NB4 (cell line): ENCODE results near the gene NSG1.

Source experiments
- DNase-seq: peaks from one replicate; pipeline ENCODE4 v3.0.0; 2010; ENCODE audit warnings: low read depth
- H3K4me3 ChIP-seq: one replicate; pipeline ENCODE4 v1.5.1; 2011; ENCODE audit warnings: mild to moderate bottlenecking, low read depth, low read length, moderate library complexity
- CTCF ChIP-seq: IDR thresholded peaks from one replicate; pipeline ENCODE4 v1.5.1; 2012; ENCODE audit warnings: low read depth, low read length
- MAX ChIP-seq: IDR thresholded peaks from 2 replicates; pipeline ENCODE4 v1.6.1; 2011; ENCODE audit warnings: low read depth, low read length
- MYC ChIP-seq: IDR thresholded peaks from 2 replicates; pipeline ENCODE4 v1.6.1; 2011; ENCODE audit warnings: low read depth, low read length
- POLR2A ChIP-seq: IDR thresholded peaks from 2 replicates; pipeline ENCODE4 v1.6.1; 2011; ENCODE audit warnings: mild to moderate bottlenecking; ENCODE audit not compliant: insufficient read length; ENCODE audit errors: extremely low read depth

NSG1 gene

GRCh38 chr4:4413806-4414205, 26.9 kb downstream of the NSG1 start:
- H3K4me3 ChIP-seq, result no peak overlapping the region
- TF ChIP-seq MYC (no peak), POLR2A (no peak)
- DNase-seq, result no peak

- no peak for TF ChIP-seq MAX
- TF ChIP-seq POLR2A, result no peak
- TF ChIP-seq CTCF, result no peak
- TF ChIP-seq MYC, result no peak
- DNase-seq, result no peak
- H3K4me3 ChIP-seq, result no peak overlapping the region
Observed at GRCh38 chr4:4415107-4415805, 28.4 kb downstream of the NSG1 start.

GRCh38 chr4:4415806-4416805, 29.2 kb downstream of the NSG1 start:
- TF ChIP-seq POLR2A (no peak), CTCF (no peak), MAX (no peak)
- no peak overlapping the region for H3K4me3 ChIP-seq
- no peak for DNase-seq

- no peak for DNase-seq
- no peak for TF ChIP-seq POLR2A
- TF ChIP-seq MAX, result no peak
- TF ChIP-seq MYC, result no peak
- TF ChIP-seq CTCF, result no peak
- H3K4me3 ChIP-seq, result no peak overlapping the region
Observed at GRCh38 chr4:4416981-4417380, 30.1 kb downstream of the NSG1 start.

GRCh38 chr4:4417886-4418285, 31.0 kb downstream of the NSG1 start:
- H3K4me3 ChIP-seq, result no peak overlapping the region
- no peak for DNase-seq
- TF ChIP-seq POLR2A, result no peak
- TF ChIP-seq MAX, result no peak
- no peak for TF ChIP-seq CTCF
- TF ChIP-seq MYC, result no peak

- no peak overlapping the region for H3K4me3 ChIP-seq
- no peak for TF ChIP-seq MAX
- no peak for TF ChIP-seq MYC
- TF ChIP-seq POLR2A, result no peak
- TF ChIP-seq CTCF, result no peak
- no peak for DNase-seq
Observed at GRCh38 chr4:4418676-4419390, 31.9 kb downstream of the NSG1 start.
